Rectal smooth muscle tissue (tissue), 1 donor: Measurements from ENCODE around the gene IL16.

Source experiments
- H3K27ac ChIP-seq: one replicate; pipeline ENCODE4 v1.7.0; 2013; ENCODE audit warnings: low read depth, low read length, inconsistent platforms
- H3K27me3 ChIP-seq: one replicate; pipeline ENCODE4 v1.7.0; 2013; ENCODE audit warnings: low read length; ENCODE audit not compliant: control insufficient read depth, insufficient read depth
- H3K36me3 ChIP-seq: one replicate; pipeline ENCODE4 v1.7.0; 2013; ENCODE audit warnings: low read length; ENCODE audit not compliant: control insufficient read depth, insufficient read depth
- H3K4me1 ChIP-seq: one replicate; pipeline ENCODE4 v1.7.0; 2013; ENCODE audit warnings: low read length; ENCODE audit not compliant: control insufficient read depth, insufficient read depth
- H3K4me3 ChIP-seq: one replicate; pipeline ENCODE4 v1.7.0; 2013; ENCODE audit warnings: low read length
- H3K9ac ChIP-seq: one replicate; pipeline ENCODE4 v1.7.0; 2013; ENCODE audit warnings: low read length

The IL16 gene

GRCh38 chr15:81268340-81268739, 71.7 kb downstream of the IL16 start:
- H3K9ac ChIP-seq = no peak overlapping the region
- H3K36me3 ChIP-seq = no peaks in the 10 kb centered on the region
- H3K4me1 ChIP-seq = peaks cover 7% of the 10 kb centered on the region
- H3K27ac ChIP-seq = no peak overlapping the region
- H3K27me3 ChIP-seq = peaks cover 2% of the 10 kb centered on the region
- no peak overlapping the region for H3K4me3 ChIP-seq

GRCh38 chr15:81268881-81269601, 72.4 kb downstream of the IL16 start:
- Histone ChIP-seq H3K4me3 (no peak overlapping the region), H3K9ac (no peak overlapping the region), H3K4me1 (peaks cover 7% of the 10 kb centered on the region), H3K27me3 (peaks cover 2% of the 10 kb centered on the region), H3K36me3 (no peaks in the 10 kb centered on the region), H3K27ac (no peak overlapping the region)

GRCh38 chr15:81270188-81270587, 73.5 kb downstream of the IL16 start:
- H3K27ac ChIP-seq = no peak overlapping the region
- no peaks in the 10 kb centered on the region for H3K36me3 ChIP-seq
- no peaks in the 10 kb centered on the region for H3K27me3 ChIP-seq
- no peak overlapping the region for H3K9ac ChIP-seq
- H3K4me3 ChIP-seq = no peak overlapping the region
- peaks cover 9% of the 10 kb centered on the region for H3K4me1 ChIP-seq

GRCh38 chr15:81270781-81271491, 74.3 kb downstream of the IL16 start:
- Histone ChIP-seq H3K9ac (no peak overlapping the region), H3K4me3 (no peak overlapping the region), H3K4me1 (peaks cover 6% of the 10 kb centered on the region), H3K36me3 (no peaks in the 10 kb centered on the region), H3K27me3 (no peaks in the 10 kb centered on the region), H3K27ac (no peak overlapping the region)

GRCh38 chr15:81271761-81272644, 75.3 kb downstream of the IL16 start:
- no peak overlapping the region for H3K4me3 ChIP-seq
- H3K36me3 ChIP-seq = no peaks in the 10 kb centered on the region
- H3K9ac ChIP-seq = no peak overlapping the region
- no peaks in the 10 kb centered on the region for H3K27me3 ChIP-seq
- peaks cover 2% of the 10 kb centered on the region for H3K4me1 ChIP-seq
- H3K27ac ChIP-seq = no peak overlapping the region

GRCh38 chr15:81273200-81273599, 76.5 kb downstream of the IL16 start:
- Histone ChIP-seq H3K27ac (no peak overlapping the region), H3K9ac (no peak overlapping the region), H3K36me3 (no peaks in the 10 kb centered on the region)

GRCh38 chr15:81273855-81274254, 77.2 kb downstream of the IL16 start:
- Histone ChIP-seq H3K27me3 (no peaks in the 10 kb centered on the region), H3K36me3 (no peaks in the 10 kb centered on the region), H3K27ac (no peak overlapping the region), H3K9ac (no peak overlapping the region), H3K4me1 (peaks cover 2% of the 10 kb centered on the region), H3K4me3 (no peak overlapping the region)

More at GRCh38 chr15:81273200-81273599, 76.5 kb downstream of the IL16 start:
- Histone ChIP-seq H3K27me3 (no peaks in the 10 kb centered on the region), H3K4me3 (no peak overlapping the region), H3K4me1 (peaks cover 2% of the 10 kb centered on the region)

GRCh38 chr15:81274255-81274654, 77.6 kb downstream of the IL16 start:
- H3K27ac ChIP-seq = no peak overlapping the region
- H3K4me3 ChIP-seq = no peak overlapping the region
- H3K36me3 ChIP-seq = no peaks in the 10 kb centered on the region
- no peak overlapping the region for H3K9ac ChIP-seq
- H3K4me1 ChIP-seq = peaks cover 2% of the 10 kb centered on the region
- no peaks in the 10 kb centered on the region for H3K27me3 ChIP-seq

GRCh38 chr15:81274931-81275707, 78.4 kb downstream of the IL16 start:
- Histone ChIP-seq H3K9ac (no peak overlapping the region), H3K4me1 (peaks cover 2% of the 10 kb centered on the region), H3K36me3 (no peaks in the 10 kb centered on the region), H3K27ac (no peak overlapping the region), H3K4me3 (no peak overlapping the region), H3K27me3 (no peaks in the 10 kb centered on the region)

GRCh38 chr15:81275711-81276392, 79.2 kb downstream of the IL16 start:
- Histone ChIP-seq H3K9ac (no peak overlapping the region), H3K4me3 (no peak overlapping the region), H3K27me3 (no peaks in the 10 kb centered on the region), H3K27ac (no peak overlapping the region), H3K4me1 (peaks cover 2% of the 10 kb centered on the region), H3K36me3 (no peaks in the 10 kb centered on the region)

GRCh38 chr15:81276967-81277366, 80.3 kb downstream of the IL16 start:
- Histone ChIP-seq H3K4me1 (peaks cover 2% of the 10 kb centered on the region), H3K9ac (no peak overlapping the region), H3K4me3 (no peak overlapping the region), H3K27me3 (no peaks in the 10 kb centered on the region), H3K27ac (no peak overlapping the region), H3K36me3 (no peaks in the 10 kb centered on the region)
